Astrocyte (in vitro differentiated cells and primary cell): Measurements from ENCODE around the gene XBP1. TPM values are rescaled to one million over a fixed set of nuclear protein-coding genes. Genes with fewer than 3 reads are reported as not detected.

Source experiments
- DNase-seq: peaks from one replicate; pipeline ENCODE4 v3.0.0-alpha.2; 2010; ENCODE audit warnings: low read depth
- FAIRE-seq: peaks from 2 replicates; lab custom pipeline; 2011; peaks lifted over from hg19 to GRCh38; lab: Jason Lieb, UNC
- H2AFZ ChIP-seq: 2 replicates; pipeline ENCODE4 v1.6.0; 2012; ENCODE audit warnings: low read depth, low read length, inconsistent platforms
- H3K27ac ChIP-seq: 2 replicates; pipeline ENCODE4 v1.5.1; 2011; ENCODE audit warnings: low read depth, low read length, inconsistent platforms
- H3K27me3 ChIP-seq: 2 replicates; pipeline ENCODE4 v1.6.0; 2011; ENCODE audit warnings: low read length, inconsistent platforms; ENCODE audit not compliant: insufficient read depth
- H3K36me3 ChIP-seq: 2 replicates; pipeline ENCODE4 v1.5.1; 2011; ENCODE audit warnings: low read length, inconsistent platforms; ENCODE audit not compliant: insufficient read depth
- H3K4me1 ChIP-seq: 2 replicates; pipeline ENCODE4 v1.5.1; 2011; ENCODE audit warnings: low read length, inconsistent platforms; ENCODE audit not compliant: insufficient read depth
- H3K4me2 ChIP-seq: 2 replicates; pipeline ENCODE4 v1.6.0; 2012; ENCODE audit warnings: low read length, inconsistent platforms
- H3K4me3 ChIP-seq: 2 replicates; pipeline ENCODE4 v1.5.1; 2011; ENCODE audit warnings: low read depth, mild to moderate bottlenecking, low read length, inconsistent platforms; ENCODE audit not compliant: insufficient read depth
- H3K79me2 ChIP-seq: 2 replicates; pipeline ENCODE4 v1.6.0; 2012; ENCODE audit warnings: mild to moderate bottlenecking, low read length, inconsistent platforms; ENCODE audit not compliant: insufficient read depth
- H3K9ac ChIP-seq: 2 replicates; pipeline ENCODE4 v1.6.0; 2012; ENCODE audit warnings: mild to moderate bottlenecking, low read length, inconsistent platforms
- H3K9me3 ChIP-seq: 2 replicates; pipeline ENCODE4 v1.5.1; 2012; ENCODE audit warnings: low read depth, mild to moderate bottlenecking, low read length, inconsistent platforms; ENCODE audit not compliant: insufficient read depth
- H4K20me1 ChIP-seq: 2 replicates; pipeline ENCODE4 v1.6.0; 2012; ENCODE audit warnings: low read length, inconsistent platforms; ENCODE audit not compliant: insufficient read depth
- H3K27ac Mint-ChIP-seq: one replicate; pipeline ENCODE4 v1.8.0; 2021; ENCODE audit warnings: mild to moderate bottlenecking, mixed read lengths; ENCODE audit not compliant: unreplicated experiment
- H3K27me3 Mint-ChIP-seq: one replicate; pipeline ENCODE4 v1.8.0; 2021; ENCODE audit warnings: low read depth, mixed read lengths; ENCODE audit not compliant: unreplicated experiment
- H3K36me3 Mint-ChIP-seq: one replicate; pipeline ENCODE4 v1.8.0; 2021; ENCODE audit warnings: low read depth, mixed read lengths; ENCODE audit not compliant: unreplicated experiment
- H3K4me1 Mint-ChIP-seq: one replicate; pipeline ENCODE4 v1.8.0; 2021; ENCODE audit warnings: low read depth, mixed read lengths; ENCODE audit not compliant: unreplicated experiment
- H3K4me3 Mint-ChIP-seq: one replicate; pipeline ENCODE4 v1.8.0; 2021; ENCODE audit warnings: mild to moderate bottlenecking, moderate library complexity, mixed read lengths; ENCODE audit not compliant: unreplicated experiment
- H3K9me3 Mint-ChIP-seq: one replicate; pipeline ENCODE4 v1.8.0; 2021; ENCODE audit warnings: mild to moderate bottlenecking, mixed read lengths; ENCODE audit not compliant: unreplicated experiment
- EZH2 ChIP-seq: IDR thresholded peaks from 2 replicates; pipeline ENCODE4 v1.6.1; 2012; ENCODE audit warnings: mild to moderate bottlenecking, low read length, inconsistent platforms; ENCODE audit not compliant: insufficient read depth
- total RNA-seq: library from RNA; stranded (reverse); gene quantifications from 2 replicates; pipeline ENCODE4 v1.2.1, GENCODE V29; 2021
- TF ChIP-seq, protein P1 (sequence below): IDR thresholded peaks from 2 replicates; pipeline ENCODE4 v1.5.1; 2011; ENCODE audit warnings: low read depth, mild to moderate bottlenecking, inconsistent platforms, low read length, moderate library complexity; ENCODE audit not compliant: insufficient read depth

The XBP1 gene
- total RNA-seq, 1 donor from 2014 or later, result 142 TPM

DNA sequence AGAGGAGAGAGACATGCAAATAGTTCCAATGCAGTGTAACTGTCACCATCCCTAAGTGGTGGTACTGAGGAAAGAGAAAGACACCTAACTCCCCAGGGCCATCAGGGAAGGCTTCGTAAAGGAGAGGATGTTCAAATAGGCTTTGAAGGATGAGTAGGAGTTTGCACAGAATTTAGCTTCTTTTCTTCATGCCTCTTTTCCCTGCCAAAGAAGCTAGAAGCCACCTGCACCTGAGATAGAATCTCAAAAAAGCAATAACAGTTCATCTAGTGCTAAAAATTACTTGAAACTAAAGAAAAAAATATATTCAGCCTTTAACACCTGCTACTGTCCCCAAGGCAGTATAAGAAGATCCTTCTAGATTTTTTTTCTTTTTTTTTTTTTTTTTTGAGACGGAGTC, 16.7 kb upstream of the XBP1 start:
- TF ChIP-seq, protein P1, sequence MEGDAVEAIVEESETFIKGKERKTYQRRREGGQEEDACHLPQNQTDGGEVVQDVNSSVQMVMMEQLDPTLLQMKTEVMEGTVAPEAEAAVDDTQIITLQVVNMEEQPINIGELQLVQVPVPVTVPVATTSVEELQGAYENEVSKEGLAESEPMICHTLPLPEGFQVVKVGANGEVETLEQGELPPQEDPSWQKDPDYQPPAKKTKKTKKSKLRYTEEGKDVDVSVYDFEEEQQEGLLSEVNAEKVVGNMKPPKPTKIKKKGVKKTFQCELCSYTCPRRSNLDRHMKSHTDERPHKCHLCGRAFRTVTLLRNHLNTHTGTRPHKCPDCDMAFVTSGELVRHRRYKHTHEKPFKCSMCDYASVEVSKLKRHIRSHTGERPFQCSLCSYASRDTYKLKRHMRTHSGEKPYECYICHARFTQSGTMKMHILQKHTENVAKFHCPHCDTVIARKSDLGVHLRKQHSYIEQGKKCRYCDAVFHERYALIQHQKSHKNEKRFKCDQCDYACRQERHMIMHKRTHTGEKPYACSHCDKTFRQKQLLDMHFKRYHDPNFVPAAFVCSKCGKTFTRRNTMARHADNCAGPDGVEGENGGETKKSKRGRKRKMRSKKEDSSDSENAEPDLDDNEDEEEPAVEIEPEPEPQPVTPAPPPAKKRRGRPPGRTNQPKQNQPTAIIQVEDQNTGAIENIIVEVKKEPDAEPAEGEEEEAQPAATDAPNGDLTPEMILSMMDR, result no peak
- no peak for TF ChIP-seq EZH2
- Mint-ChIP-seq H3K27ac (no peak overlapping the region), H3K36me3 (peaks cover 2% of the 10 kb centered on the region), H3K9me3 (no peaks in the 10 kb centered on the region), H3K4me1 (no peaks in the 10 kb centered on the region), H3K4me3 (no peak overlapping the region), H3K27me3 (peaks cover 12% of the 10 kb centered on the region)
- Histone ChIP-seq H4K20me1 (peaks cover 4% of the 10 kb centered on the region), H3K4me1 (no peaks in the 10 kb centered on the region), H3K4me3 (no peak overlapping the region), H3K9me3 (no peaks in the 10 kb centered on the region), H3K4me2 (no peak overlapping the region), H3K79me2 (no peaks in the 10 kb centered on the region), H3K36me3 (no peaks in the 10 kb centered on the region), H2AFZ (no peak overlapping the region), H3K27me3 (no peaks in the 10 kb centered on the region), H3K27ac (no peak overlapping the region), H3K9ac (no peak overlapping the region)
- DNase-seq (no peak), FAIRE-seq (no peak)

DNA sequence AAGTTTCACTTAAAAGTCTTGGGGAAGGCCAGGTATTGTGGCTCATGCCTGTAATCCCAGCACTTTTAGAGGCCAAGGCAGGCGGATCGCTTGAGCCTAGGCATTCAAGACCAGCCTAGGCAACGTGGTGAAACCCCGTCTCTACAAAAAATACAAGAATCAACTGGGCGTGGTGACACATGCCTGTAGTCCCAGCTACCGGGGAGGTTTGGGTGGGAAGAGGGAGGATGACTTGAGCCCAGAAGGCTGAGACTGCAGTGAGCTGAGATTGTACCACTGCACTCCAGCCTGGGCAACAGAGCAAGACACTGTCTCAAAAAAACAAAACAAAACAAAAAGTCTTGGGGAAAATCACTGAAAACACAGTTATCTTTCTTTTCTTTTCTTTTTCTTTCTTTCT, 15.4 kb upstream of the XBP1 start:
- Mint-ChIP-seq H3K9me3 (no peaks in the 10 kb centered on the region), H3K4me3 (no peak overlapping the region), H3K27me3 (peaks cover 4% of the 10 kb centered on the region), H3K36me3 (no peaks in the 10 kb centered on the region), H3K4me1 (no peaks in the 10 kb centered on the region), H3K27ac (no peak overlapping the region)
- DNase-seq, result no peak
- H3K9ac ChIP-seq, result no peak overlapping the region
- peaks cover 4% of the 10 kb centered on the region for H4K20me1 ChIP-seq
- no peak for TF ChIP-seq EZH2
- TF ChIP-seq, protein P1, result no peak
- no peak overlapping the region for H3K4me3 ChIP-seq
- H3K27me3 ChIP-seq, result no peaks in the 10 kb centered on the region
- no peaks in the 10 kb centered on the region for H3K9me3 ChIP-seq
- H2AFZ ChIP-seq, result no peak overlapping the region
- H3K4me2 ChIP-seq, result no peak overlapping the region
- H3K79me2 ChIP-seq, result no peaks in the 10 kb centered on the region
- H3K27ac ChIP-seq, result no peak overlapping the region
- FAIRE-seq, result no peak
- H3K36me3 ChIP-seq, result no peaks in the 10 kb centered on the region
- H3K4me1 ChIP-seq, result no peaks in the 10 kb centered on the region

DNA sequence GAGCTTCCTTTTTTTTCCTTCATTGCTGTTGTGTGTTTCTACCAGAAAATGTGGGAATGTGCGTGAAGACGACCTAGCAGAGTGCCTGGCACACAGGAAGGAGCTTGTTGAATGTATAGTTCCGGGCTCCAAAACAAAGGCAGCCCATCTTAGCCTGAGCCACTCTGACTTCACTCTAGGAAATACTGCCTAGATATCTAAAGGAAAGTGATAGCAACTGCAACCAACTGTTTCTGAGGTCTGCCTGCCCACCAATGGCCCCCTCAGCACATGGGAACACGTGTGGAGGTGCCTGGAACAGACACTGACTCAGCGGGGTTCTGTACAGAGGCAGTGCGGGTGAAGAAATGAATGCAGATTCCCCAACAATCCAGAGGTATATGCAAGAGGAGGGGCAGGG, 14.7 kb upstream of the XBP1 start:
- H3K4me1 ChIP-seq, result no peaks in the 10 kb centered on the region
- H3K27ac ChIP-seq, result no peak overlapping the region
- Mint-ChIP-seq H3K27ac (no peak overlapping the region), H3K4me3 (no peak overlapping the region), H3K4me1 (no peaks in the 10 kb centered on the region), H3K36me3 (no peaks in the 10 kb centered on the region), H3K27me3 (peaks cover 4% of the 10 kb centered on the region), H3K9me3 (no peaks in the 10 kb centered on the region)
- no peaks in the 10 kb centered on the region for H3K27me3 ChIP-seq
- TF ChIP-seq EZH2, result no peak
- TF ChIP-seq, protein P1, result no peak
- no peak overlapping the region for H2AFZ ChIP-seq
- H4K20me1 ChIP-seq, result peaks cover 4% of the 10 kb centered on the region
- FAIRE-seq (no peak), DNase-seq (no peak)
- no peaks in the 10 kb centered on the region for H3K36me3 ChIP-seq
- H3K9ac ChIP-seq, result no peak overlapping the region
- H3K9me3 ChIP-seq, result no peaks in the 10 kb centered on the region
- no peak overlapping the region for H3K4me2 ChIP-seq
- no peaks in the 10 kb centered on the region for H3K79me2 ChIP-seq
- H3K4me3 ChIP-seq, result no peak overlapping the region
